GM18508 (cell line): ENCODE data around the gene WASL.
"Not testable (repeated sequence)": the region's sequence is repeated elsewhere in the genome, so short reads cannot be mapped to it uniquely, and the experiment has no call there.

ENCODE experiments used
- ATAC-seq: cut with Tn5 transposase; IDR thresholded peaks from one replicate; pipeline ENCODE4 v1.9.1; 2021; ENCODE audit warnings: moderate number of reproducible peaks; ENCODE audit not compliant: insufficient read depth, unreplicated experiment

WASL gene

DNA sequence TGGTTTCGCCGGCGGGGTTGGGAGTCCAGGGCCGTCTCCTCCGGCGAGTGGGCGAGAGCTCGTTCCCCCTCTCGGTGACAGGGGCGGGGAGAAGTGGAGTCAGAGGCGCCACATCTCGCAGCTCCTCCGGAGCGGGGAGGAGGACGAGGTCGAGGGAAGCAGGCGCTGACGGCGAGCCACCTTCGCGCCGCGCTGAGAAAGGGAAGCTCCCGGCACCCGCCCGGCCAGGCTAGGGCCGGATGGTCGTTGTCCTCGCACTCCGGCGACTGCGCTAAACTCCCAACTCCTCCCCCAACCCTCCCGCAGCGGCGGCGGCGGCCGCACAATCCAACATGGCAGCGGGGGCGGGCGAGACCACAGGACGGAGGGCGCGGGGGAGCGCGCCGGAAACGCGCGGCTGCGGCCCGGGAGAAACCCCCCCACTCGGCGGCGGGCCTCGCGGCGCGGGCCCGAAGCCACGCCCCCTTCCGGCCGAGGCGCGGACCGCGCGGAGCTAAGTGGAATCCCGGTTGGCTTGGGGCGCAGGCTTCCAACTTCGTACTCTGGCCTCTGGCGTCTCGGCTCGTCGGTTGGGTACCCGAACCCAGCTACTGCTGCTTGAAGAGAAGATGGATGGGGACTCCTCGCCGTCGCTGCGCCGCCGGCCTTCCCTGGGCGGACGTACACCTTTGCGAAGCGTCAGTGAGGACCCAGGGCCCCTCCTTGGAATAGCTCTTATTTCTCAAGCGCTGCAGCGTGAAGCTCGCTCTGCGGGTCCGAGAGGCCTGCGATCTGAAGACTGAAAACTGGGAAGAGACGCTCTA, at the start of gene WASL:
Gene WASL (minus strand): TSS at position 270 of the 803 bp plus-strand sequence. CDS start 269 bp downstream, at position 1.
- peak; percentile 52 for ATAC-seq

- ATAC-seq: no peak
Observed at GRCh38 chr7:123797673-123798531, 49.1 kb upstream of the WASL start.

DNA sequence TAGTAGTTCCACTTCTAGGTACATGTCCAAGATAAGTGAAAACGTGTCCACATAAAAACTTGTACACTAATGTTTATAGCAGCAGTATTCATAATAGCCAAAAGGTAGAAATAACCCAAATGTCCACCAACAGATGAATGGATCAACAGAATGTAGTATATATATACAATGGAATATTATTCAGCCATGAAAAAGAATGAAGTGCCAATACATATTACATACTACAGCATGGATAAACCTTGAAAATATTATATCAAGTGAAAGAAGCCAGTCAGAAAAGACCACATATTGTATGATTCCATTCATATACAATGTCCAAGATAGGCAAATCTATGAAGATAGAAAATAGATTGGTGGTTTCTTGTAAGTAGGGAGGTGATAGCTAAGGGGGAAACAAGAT, 47.8 kb upstream of the WASL start:
- ATAC-seq: no peak

GRCh38 chr7:123795917-123796316, 47.1 kb upstream of the WASL start:
- no peak for ATAC-seq

DNA sequence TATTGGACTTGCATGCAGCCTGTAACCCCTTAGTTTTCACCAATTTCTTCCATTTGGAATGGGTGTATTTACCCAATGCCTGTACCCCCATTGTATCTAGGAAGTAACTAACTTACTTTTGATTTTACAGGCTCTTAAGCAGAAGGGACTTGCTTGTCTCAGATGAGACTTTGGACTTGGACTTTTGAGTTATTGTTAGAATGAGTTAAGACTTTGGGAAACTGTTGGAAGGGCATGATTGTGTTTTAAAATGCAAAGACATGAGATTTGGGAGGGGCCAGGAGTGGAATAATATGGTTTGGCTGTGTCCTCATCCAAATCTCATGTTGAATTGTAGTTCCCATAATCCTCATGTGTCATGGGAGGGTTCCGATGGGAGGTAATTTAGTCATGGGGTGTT, 46.3 kb upstream of the WASL start:
- ATAC-seq: not testable (repeated sequence)

DNA sequence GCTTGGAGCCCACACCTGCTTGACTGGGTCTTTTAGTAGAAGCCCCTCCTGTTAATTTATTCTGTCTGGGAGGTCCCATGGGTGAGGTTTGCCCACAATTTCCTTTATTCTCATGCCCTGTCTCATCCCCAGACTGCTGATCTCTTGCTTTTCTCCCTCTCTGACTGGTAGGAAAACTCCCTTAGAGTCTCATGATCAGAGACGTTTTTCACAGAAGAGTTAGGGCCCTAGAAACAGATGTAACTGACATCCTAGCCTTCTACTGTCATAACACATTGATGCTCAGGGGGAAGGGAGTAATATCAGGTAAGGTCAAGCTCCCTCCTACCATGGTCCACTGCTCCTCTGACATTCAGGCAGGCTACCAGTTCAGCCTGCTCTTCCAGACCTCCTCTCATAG, 43.7 kb upstream of the WASL start:
- ATAC-seq: no peak

GRCh38 chr7:123791001-123791400, 42.2 kb upstream of the WASL start:
- ATAC-seq: no peak

GRCh38 chr7:123789817-123790216, 41.0 kb upstream of the WASL start:
- no peak for ATAC-seq

GRCh38 chr7:123789206-123789784, 40.5 kb upstream of the WASL start:
- no peak for ATAC-seq

GRCh38 chr7:123788584-123788983, 39.8 kb upstream of the WASL start:
- no peak for ATAC-seq

DNA sequence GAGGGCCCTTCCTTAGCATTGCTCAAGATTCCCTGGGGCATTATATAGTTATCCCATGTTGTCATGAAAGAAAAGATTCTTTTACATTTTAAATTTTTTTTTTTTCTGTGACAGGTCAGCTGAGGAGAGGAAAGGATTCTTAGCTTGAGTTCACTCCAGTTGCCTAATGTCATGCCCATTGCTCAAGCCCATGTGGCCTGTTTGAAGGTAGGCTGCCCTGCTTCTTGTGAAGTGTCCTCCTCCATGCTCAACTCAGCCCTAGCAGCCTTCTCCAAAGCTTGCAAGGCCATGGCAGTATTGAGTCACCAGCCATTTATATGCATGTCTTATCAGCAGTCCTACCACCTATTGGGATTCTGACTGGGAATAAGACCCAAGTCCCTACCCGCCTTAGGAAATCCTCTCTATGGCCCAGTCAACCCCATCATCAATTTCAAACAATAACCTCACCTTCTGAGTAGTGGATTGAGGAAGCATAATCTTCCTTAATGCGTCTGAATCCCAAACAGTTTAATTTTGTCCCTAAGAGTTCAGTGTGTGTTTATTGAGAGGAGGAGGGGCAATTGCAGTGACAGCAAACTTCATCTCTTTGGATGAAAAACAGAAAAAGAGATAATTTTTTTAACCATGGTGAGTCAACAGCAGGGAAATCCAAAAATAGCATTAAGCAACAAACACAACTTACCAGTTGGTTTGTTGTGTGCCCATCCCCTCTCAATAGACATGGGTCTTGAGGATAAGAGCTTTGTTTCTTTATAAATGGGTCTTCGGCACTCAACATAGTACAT, 38.6 kb upstream of the WASL start:
- no peak for ATAC-seq

- ATAC-seq: no peak
Observed at GRCh38 chr7:123784263-123784662, 35.5 kb upstream of the WASL start.

DNA sequence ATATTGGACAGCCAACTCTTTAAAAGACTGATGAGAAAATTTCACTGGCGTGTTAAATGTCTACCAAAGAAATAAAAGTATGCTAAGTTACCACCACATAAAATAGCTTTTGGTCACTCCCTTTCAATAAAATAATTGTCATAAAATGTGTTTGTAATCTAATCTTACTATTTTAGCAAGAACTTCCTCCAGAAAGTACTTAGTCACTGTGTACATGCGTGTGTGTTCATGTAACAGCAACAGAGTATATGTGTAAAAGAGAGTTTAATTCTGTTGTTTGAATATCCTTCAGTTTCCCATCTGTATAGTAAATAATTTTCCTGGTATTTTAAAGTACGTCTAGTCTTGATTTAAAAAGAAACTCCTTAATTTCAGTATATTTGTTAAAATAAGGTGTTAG, 35.0 kb upstream of the WASL start:
- ATAC-seq: no peak

GRCh38 chr7:123782071-123782798, 33.4 kb upstream of the WASL start:
- ATAC-seq: no peak

GRCh38 chr7:123780472-123780871, 31.7 kb upstream of the WASL start:
- not testable (repeated sequence) for ATAC-seq

DNA sequence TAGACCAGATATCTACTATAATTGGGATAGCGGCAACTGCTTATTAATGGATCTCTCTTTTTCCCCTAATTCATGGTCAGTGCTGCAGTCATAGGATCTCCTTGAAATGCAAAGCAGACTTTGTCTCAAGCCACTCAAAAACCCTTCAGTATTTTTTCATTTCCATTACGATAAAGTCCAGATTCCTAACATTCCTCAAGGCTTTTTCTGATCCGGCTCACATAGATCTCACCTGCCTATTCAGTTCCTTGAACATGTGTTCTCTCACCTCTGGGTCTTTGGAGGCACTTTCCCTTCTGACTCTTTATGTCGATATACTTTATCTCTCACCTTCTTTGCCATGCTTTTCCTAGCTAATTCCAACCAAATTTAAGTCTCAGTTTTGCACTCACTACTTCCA, 25.7 kb upstream of the WASL start:
- ATAC-seq: no peak

DNA sequence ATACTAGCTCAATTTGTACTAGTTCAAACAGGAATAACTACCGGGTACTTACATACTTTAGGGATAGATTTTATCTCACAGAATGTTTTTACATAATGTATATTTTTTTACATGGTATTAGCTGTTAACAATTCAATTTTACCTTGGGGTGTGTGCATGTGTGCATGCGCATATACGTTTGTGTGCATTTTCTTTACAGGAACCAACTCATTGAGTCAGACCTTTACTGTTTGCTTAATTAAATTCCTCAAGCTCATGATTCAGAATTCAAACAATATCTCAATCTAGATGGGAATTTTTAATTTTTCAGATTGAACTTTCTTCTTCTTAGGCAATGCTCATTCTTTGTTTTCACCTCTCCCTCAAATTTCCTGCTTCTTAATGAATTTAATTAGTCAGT, 24.7 kb upstream of the WASL start:
- no peak for ATAC-seq

DNA sequence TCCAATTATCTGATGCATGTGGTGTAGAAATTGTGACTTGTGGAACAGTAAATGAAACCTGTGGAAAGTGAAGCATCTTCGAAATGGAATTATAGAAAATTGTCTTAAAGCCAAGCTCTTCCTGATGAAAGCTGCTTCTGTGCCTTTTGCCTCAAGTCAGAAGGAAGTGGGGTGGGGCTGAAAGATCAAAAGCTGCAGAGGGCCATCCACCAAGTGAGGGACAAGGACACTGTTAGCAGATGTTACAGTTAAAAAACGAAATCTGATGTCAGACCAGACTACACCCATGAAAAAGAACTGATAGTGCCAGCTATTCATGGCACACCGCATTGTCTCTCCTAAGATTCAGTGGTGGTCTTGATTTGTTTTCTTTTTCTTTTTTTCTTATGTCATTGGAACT, 23.8 kb upstream of the WASL start:
- no peak for ATAC-seq

GRCh38 chr7:123771846-123772245, 23.0 kb upstream of the WASL start:
- ATAC-seq: no peak

GRCh38 chr7:123771256-123771655, 22.5 kb upstream of the WASL start:
- no peak for ATAC-seq
